Measurements from ENCODE around the gene MECP2. TPM values are rescaled to one million over a fixed set of nuclear protein-coding genes. Genes with fewer than 3 reads are reported as not detected.

The MECP2 gene
- polyA plus RNA-seq, 2 of the 4 experiments (the other 2 are of a cell fraction), result 17.7 to 19.2 TPM

- POLR2A ChIA-PET, result no interaction called here
- Histone ChIP-seq H3K4me2 (peak overlapping the region; percentile 42; the same call in 2 of the 3 replicates), H3K4me3 (no peak overlapping the region), H3K9me3 (no peaks in the 10 kb centered on the region), H3K27ac (peak overlapping the region in 1 of 2 experiments; percentile 99; a peak in 2 of 6 replicates), H3K4me1 (peaks cover 17% of the 10 kb centered on the region)
- CTCF ChIA-PET, result interaction anchor here (1.1 to 2.2 kb wide), 2 partner anchors 39 to 43 kb away, joined by 3 to 8 read pairs; no protein-coding TSS in a partner anchor
- FAIRE-seq (no peak), ATAC-seq (no peak), DNase-seq (ENCODE audit: low read depth in 1 of 2, low spot score in 1 of 2) (no peak)
- WGBS (ENCODE audit: missing lambda C conversion rate), result 77% methylated on average over 3 of the region's 3 CpGs
- TF ChIP-seq NFE2L2 (conservative IDR thresholded peaks at IDR 0.05; ENCODE audit: low read length), result no peak
- no peak for TF ChIP-seq FOSB (CRISPR knock-in tag; IDR thresholded peaks at IDR 0.05)
- no peak for TF ChIP-seq HOXA7 (CRISPR knock-in tag; IDR thresholded peaks at IDR 0.05)
- TF ChIP-seq GATA3 (IDR thresholded peaks at IDR 0.05; ENCODE audit: borderline replicate concordance), result no peak
- TF ChIP-seq HOXB5 (CRISPR knock-in tag; IDR thresholded peaks at IDR 0.05), result no peak
- TF ChIP-seq CHD4 (IDR thresholded peaks at IDR 0.05; ENCODE audit: borderline replicate concordance), result no peak
- no peak for TF ChIP-seq ZSCAN20 (CRISPR knock-in tag; IDR thresholded peaks at IDR 0.05)
- no peak for TF ChIP-seq FOXS1 (CRISPR knock-in tag; IDR thresholded peaks at IDR 0.05)
- no peak for TF ChIP-seq ELK1 (IDR thresholded peaks at IDR 0.05; ENCODE audit: low read depth, low read length)
- TF ChIP-seq JUN (IDR thresholded peaks at IDR 0.05), result no peak
- TF ChIP-seq SREBF2 (IDR thresholded peaks at IDR 0.05), result no peak
- TF ChIP-seq KDM5A (IDR thresholded peaks at IDR 0.05), result no peak
- no peak for TF ChIP-seq NPAS2 (CRISPR knock-in tag; IDR thresholded peaks at IDR 0.05; ENCODE audit: borderline replicate concordance)
- no peak for TF ChIP-seq CBX2 (IDR thresholded peaks at IDR 0.05; ENCODE audit: borderline replicate concordance, low read depth)
- no peak for TF ChIP-seq CHD2 (IDR thresholded peaks at IDR 0.05; ENCODE audit: low read length, partially characterized antibody)
- TF ChIP-seq BHLHE40 (IDR thresholded peaks at IDR 0.05; ENCODE audit: low read depth, low read length), result no peak
These were observed 122.7 kb downstream of the MECP2 start for GRCh38 chrX:153974726-153975286.

GRCh38 chrX:153974003-153974725, 123.4 kb downstream of the MECP2 start:
- no peak for DNase-seq (ENCODE audit: low read depth in 1 of 2, low spot score in 1 of 2)
- Histone ChIP-seq H3K4me1 (peaks cover 20% of the 10 kb centered on the region), H3K27ac (peak overlapping the region; percentile 99 to 100; a peak in 5 of 6 replicates), H3K4me2 (peak overlapping the region; percentile 81), H3K4me3 (peak overlapping the region; percentile 100; the same call in 2 of the 3 replicates), H3K9me3 (no peaks in the 10 kb centered on the region)
- CTCF ChIA-PET, result interaction anchor here (1.0 to 1.1 kb wide), 2 partner anchors 27 to 44 kb away, joined by 3 read pairs; no protein-coding TSS in a partner anchor
- POLR2A ChIA-PET, result no interaction called here
- ATAC-seq, result no peak
- WGBS (ENCODE audit: missing lambda C conversion rate), result 93% methylated on average over 12 of the region's 14 CpGs
- no peak for FAIRE-seq
- TF ChIP-seq ZSCAN20 (CRISPR knock-in tag; IDR thresholded peaks at IDR 0.05), result no peak
- TF ChIP-seq MYC (IDR thresholded peaks at IDR 0.05; ENCODE audit: borderline replicate concordance, low read length), result no peak
- TF ChIP-seq ZC3H11A (IDR thresholded peaks at IDR 0.05), result no peak
- TF ChIP-seq, protein P1, sequence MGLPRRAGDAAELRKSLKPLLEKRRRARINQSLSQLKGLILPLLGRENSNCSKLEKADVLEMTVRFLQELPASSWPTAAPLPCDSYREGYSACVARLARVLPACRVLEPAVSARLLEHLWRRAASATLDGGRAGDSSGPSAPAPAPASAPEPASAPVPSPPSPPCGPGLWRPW (IDR thresholded peaks at IDR 0.05), result no peak
- TF ChIP-seq, protein P2, sequence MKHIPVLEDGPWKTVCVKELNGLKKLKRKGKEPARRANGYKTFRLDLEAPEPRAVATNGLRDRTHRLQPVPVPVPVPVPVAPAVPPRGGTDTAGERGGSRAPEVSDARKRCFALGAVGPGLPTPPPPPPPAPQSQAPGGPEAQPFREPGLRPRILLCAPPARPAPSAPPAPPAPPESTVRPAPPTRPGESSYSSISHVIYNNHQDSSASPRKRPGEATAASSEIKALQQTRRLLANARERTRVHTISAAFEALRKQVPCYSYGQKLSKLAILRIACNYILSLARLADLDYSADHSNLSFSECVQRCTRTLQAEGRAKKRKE (CRISPR knock-in tag; IDR thresholded peaks at IDR 0.05; ENCODE audit: low read depth), result no peak
- TF ChIP-seq NPAS2 (CRISPR knock-in tag; IDR thresholded peaks at IDR 0.05; ENCODE audit: borderline replicate concordance), result no peak
- TF ChIP-seq EP300 (IDR thresholded peaks at IDR 0.05), result no peak
- no peak for TF ChIP-seq MAX (IDR thresholded peaks at IDR 0.05)
- no peak for TF ChIP-seq BHLHE40 (IDR thresholded peaks at IDR 0.05; ENCODE audit: low read depth, low read length)
- no peak for TF ChIP-seq HOXA7 (CRISPR knock-in tag; IDR thresholded peaks at IDR 0.05)
- no peak for TF ChIP-seq FOXS1 (CRISPR knock-in tag; IDR thresholded peaks at IDR 0.05)
- no peak for TF ChIP-seq CTCF (IDR thresholded peaks at IDR 0.05)
- TF ChIP-seq RARB (CRISPR knock-in tag; IDR thresholded peaks at IDR 0.05), result no peak
- no peak for TF ChIP-seq FOSL2 (IDR thresholded peaks at IDR 0.05)
- TF ChIP-seq FOSL2 (CRISPR knock-in tag; IDR thresholded peaks at IDR 0.05), result no peak
- TF ChIP-seq ZNF302 (CRISPR knock-in tag; IDR thresholded peaks at IDR 0.05), result no peak
- TF ChIP-seq GATA3 (IDR thresholded peaks at IDR 0.05; ENCODE audit: borderline replicate concordance), result no peak
- TF ChIP-seq, protein P3, sequence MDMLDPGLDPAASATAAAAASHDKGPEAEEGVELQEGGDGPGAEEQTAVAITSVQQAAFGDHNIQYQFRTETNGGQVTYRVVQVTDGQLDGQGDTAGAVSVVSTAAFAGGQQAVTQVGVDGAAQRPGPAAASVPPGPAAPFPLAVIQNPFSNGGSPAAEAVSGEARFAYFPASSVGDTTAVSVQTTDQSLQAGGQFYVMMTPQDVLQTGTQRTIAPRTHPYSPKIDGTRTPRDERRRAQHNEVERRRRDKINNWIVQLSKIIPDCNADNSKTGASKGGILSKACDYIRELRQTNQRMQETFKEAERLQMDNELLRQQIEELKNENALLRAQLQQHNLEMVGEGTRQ (IDR thresholded peaks at IDR 0.05), result no peak
- no peak for TF ChIP-seq CBX2 (IDR thresholded peaks at IDR 0.05; ENCODE audit: borderline replicate concordance, low read depth)
- no peak for TF ChIP-seq FOSB (CRISPR knock-in tag; IDR thresholded peaks at IDR 0.05)
- no peak for TF ChIP-seq ZFP36 (IDR thresholded peaks at IDR 0.05; ENCODE audit: borderline replicate concordance, partially characterized antibody)
